A673 (cell line): Measurements from ENCODE around the gene CD19. TPM values are rescaled to one million over a fixed set of nuclear protein-coding genes. Genes with fewer than 3 reads are reported as not detected.

Experiments used
- BruUV-seq: library from RNA; stranded (reverse); fragments of 400-500 nt; replicated peaks from 2 replicates; lab custom pipeline; 2021; lab: Mats Ljungman, UMichigan
- CTCF ChIA-PET: fragments of 300-600 bp; sonication (Branson Sonifier 250); formaldehyde crosslinking; loops from one replicate; lab custom pipeline; 2022; ENCODE audit warnings: antibody characterized with exemption; lab: Charles Lee
- POLR2A ChIA-PET: fragments of 300-600 bp; sonication (Branson Sonifier 250); formaldehyde crosslinking; loops from one replicate; lab custom pipeline; 2022; ENCODE audit warnings: antibody characterized with exemption; ENCODE audit not compliant: low non-redundant PET; lab: Charles Lee
- DNase-seq: peaks from one replicate; pipeline ENCODE4 v3.0.0-alpha.2; 2015; ENCODE audit warnings: low spot score
- H3K27ac ChIP-seq: fragments of 200-600 bp; sonication (generic); 2 replicates; pipeline ENCODE4 v1.5.1; 2016; ENCODE audit warnings: mixed run types, low read depth, mild to moderate bottlenecking, mixed read lengths, antibody characterized with exemption, low read length; ENCODE audit not compliant: poor library complexity, severe bottlenecking
- H3K27me3 ChIP-seq: fragments of 200-600 bp; sonication (generic); replicated peaks from 2 replicates; pipeline ENCODE4 v1.6.1; 2017; ENCODE audit warnings: mixed run types, low read depth, mild to moderate bottlenecking, mixed read lengths, antibody characterized with exemption, low read length; ENCODE audit not compliant: insufficient read depth, poor library complexity
- H3K36me3 ChIP-seq: fragments of 200-600 bp; sonication (generic); 2 replicates; pipeline ENCODE4 v1.6.1; 2016; ENCODE audit warnings: mixed run types, mild to moderate bottlenecking, mixed read lengths, antibody characterized with exemption, low read length; ENCODE audit not compliant: insufficient read depth, poor library complexity, severe bottlenecking
- H3K4me1 ChIP-seq: fragments of 200-600 bp; sonication (generic); 2 replicates; pipeline ENCODE4 v1.6.1; 2017; ENCODE audit warnings: mixed run types, mild to moderate bottlenecking, mixed read lengths, antibody characterized with exemption, low read length; ENCODE audit not compliant: insufficient read depth, poor library complexity, severe bottlenecking
- H3K4me3 ChIP-seq: fragments of 200-600 bp; sonication (generic); 2 replicates; pipeline ENCODE4 v1.5.1; 2016; ENCODE audit warnings: low read depth, mixed run types, mild to moderate bottlenecking, mixed read lengths, low read length; ENCODE audit not compliant: poor library complexity, severe bottlenecking
- H3K9me3 ChIP-seq: fragments of 200-600 bp; sonication (generic); 2 replicates; pipeline ENCODE4 v1.6.1; 2016; ENCODE audit warnings: mixed run types, low read depth, mild to moderate bottlenecking, mixed read lengths, antibody characterized with exemption, low read length; ENCODE audit not compliant: poor library complexity, severe bottlenecking
- CTCF ChIP-seq: fragments of 300-800, 200-600 bp; sonication (generic); conservative IDR thresholded peaks from 2 replicates; pipeline ENCODE4 v1.5.1; 2017; ENCODE audit warnings: low read depth, mild to moderate bottlenecking, antibody characterized with exemption, low read length, moderate library complexity, mixed read lengths
- EZH2 ChIP-seq: fragments of 200-600 bp; sonication (generic); IDR thresholded peaks from 2 replicates; pipeline ENCODE4 v1.6.1; 2017; ENCODE audit warnings: borderline replicate concordance, low read depth, mild to moderate bottlenecking, mixed read lengths, antibody characterized with exemption, low read length; ENCODE audit not compliant: poor library complexity, severe bottlenecking
- intact Hi-C: fragments of 100-400 bp; cut with micrococcal nuclease; formaldehyde crosslinking; loops from one replicate; pipeline ENCODE4 v1.10.0; 2022; ENCODE audit not compliant: unreplicated experiment
- total RNA-seq: library from RNA; stranded (reverse); gene quantifications from 2 replicates; pipeline ENCODE4 v1.2.3, GENCODE V29; 2021

The CD19 gene
- total RNA-seq, 1 experiment from 2014 or later, result not detected

GRCh38 chr16:28932339-28933141 is 769 bp downstream of the CD19 start:
- no peak overlapping the region for H3K4me3 ChIP-seq
- no peaks in the 10 kb centered on the region for H3K9me3 ChIP-seq
- peaks cover 12% of the 10 kb centered on the region for H3K4me1 ChIP-seq
- H3K36me3 ChIP-seq, result no peaks in the 10 kb centered on the region
- ChIA-PET POLR2A (no interaction called here), CTCF (no interaction called here)
- no peak for DNase-seq
- BruUV-seq, result no TSS peak
- no peak for TF ChIP-seq CTCF
- TF ChIP-seq EZH2, result no peak
- no peak overlapping the region for H3K27ac ChIP-seq
- intact Hi-C loops, result no loop called here
- H3K27me3 ChIP-seq, result no peaks in the 10 kb centered on the region

DNA sequence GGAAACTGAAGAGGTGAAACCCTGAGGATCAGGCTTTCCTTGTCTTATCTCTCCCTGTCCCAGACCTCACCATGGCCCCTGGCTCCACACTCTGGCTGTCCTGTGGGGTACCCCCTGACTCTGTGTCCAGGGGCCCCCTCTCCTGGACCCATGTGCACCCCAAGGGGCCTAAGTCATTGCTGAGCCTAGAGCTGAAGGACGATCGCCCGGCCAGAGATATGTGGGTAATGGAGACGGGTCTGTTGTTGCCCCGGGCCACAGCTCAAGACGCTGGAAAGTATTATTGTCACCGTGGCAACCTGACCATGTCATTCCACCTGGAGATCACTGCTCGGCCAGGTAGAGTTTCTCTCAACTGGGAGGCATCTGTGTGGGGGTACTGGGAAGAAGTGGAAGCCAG is 1.4 kb downstream of the CD19 start:
- no peak overlapping the region for H3K27ac ChIP-seq
- H3K4me1 ChIP-seq, result peaks cover 12% of the 10 kb centered on the region
- H3K27me3 ChIP-seq, result no peaks in the 10 kb centered on the region
- ChIA-PET CTCF (no interaction called here), POLR2A (no interaction called here)
- intact Hi-C loops, result no loop called here
- TF ChIP-seq EZH2 (no peak), CTCF (no peak)
- no peaks in the 10 kb centered on the region for H3K36me3 ChIP-seq
- no peak for DNase-seq
- no peak overlapping the region for H3K4me3 ChIP-seq
- BruUV-seq, result no TSS peak
- no peaks in the 10 kb centered on the region for H3K9me3 ChIP-seq

DNA sequence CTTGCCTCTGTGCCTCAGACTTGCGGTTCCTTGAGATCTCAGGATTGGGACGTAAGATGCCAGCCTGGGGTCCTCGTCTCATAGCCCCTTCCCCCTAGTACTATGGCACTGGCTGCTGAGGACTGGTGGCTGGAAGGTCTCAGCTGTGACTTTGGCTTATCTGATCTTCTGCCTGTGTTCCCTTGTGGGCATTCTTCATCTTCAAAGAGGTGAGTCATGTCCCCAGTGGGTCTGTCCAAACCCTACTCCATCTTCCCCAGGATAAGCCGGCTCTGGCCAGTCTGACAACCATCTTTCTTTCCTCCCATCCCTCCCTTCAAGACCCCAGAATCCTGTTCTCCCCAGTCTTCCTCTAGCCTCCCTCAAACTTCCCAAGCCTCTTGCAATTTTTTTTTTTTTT is 3.6 kb downstream of the CD19 start:
- H3K4me3 ChIP-seq, result no peak overlapping the region
- no peaks in the 10 kb centered on the region for H3K36me3 ChIP-seq
- no TSS peak for BruUV-seq
- H3K27ac ChIP-seq, result no peak overlapping the region
- intact Hi-C loops, result no loop called here
- H3K27me3 ChIP-seq, result no peaks in the 10 kb centered on the region
- no peaks in the 10 kb centered on the region for H3K9me3 ChIP-seq
- no peak for DNase-seq
- peaks cover 12% of the 10 kb centered on the region for H3K4me1 ChIP-seq
- CTCF ChIA-PET, result no interaction called here
- POLR2A ChIA-PET, result no interaction called here
- no peak for TF ChIP-seq CTCF
- no peak for TF ChIP-seq EZH2
